GM21367 (cell line): ENCODE results near the gene BASP1.
A peak's percentile ranks its signal among the peaks of the same experiment; 100 is the strongest.

Experiments used
- ATAC-seq: cut with Tn5 transposase; IDR thresholded peaks from one replicate; pipeline ENCODE4 v1.9.1; 2021; ENCODE audit not compliant: unreplicated experiment

BASP1 gene, protein sequence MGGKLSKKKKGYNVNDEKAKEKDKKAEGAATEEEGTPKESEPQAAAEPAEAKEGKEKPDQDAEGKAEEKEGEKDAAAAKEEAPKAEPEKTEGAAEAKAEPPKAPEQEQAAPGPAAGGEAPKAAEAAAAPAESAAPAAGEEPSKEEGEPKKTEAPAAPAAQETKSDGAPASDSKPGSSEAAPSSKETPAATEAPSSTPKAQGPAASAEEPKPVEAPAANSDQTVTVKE

DNA sequence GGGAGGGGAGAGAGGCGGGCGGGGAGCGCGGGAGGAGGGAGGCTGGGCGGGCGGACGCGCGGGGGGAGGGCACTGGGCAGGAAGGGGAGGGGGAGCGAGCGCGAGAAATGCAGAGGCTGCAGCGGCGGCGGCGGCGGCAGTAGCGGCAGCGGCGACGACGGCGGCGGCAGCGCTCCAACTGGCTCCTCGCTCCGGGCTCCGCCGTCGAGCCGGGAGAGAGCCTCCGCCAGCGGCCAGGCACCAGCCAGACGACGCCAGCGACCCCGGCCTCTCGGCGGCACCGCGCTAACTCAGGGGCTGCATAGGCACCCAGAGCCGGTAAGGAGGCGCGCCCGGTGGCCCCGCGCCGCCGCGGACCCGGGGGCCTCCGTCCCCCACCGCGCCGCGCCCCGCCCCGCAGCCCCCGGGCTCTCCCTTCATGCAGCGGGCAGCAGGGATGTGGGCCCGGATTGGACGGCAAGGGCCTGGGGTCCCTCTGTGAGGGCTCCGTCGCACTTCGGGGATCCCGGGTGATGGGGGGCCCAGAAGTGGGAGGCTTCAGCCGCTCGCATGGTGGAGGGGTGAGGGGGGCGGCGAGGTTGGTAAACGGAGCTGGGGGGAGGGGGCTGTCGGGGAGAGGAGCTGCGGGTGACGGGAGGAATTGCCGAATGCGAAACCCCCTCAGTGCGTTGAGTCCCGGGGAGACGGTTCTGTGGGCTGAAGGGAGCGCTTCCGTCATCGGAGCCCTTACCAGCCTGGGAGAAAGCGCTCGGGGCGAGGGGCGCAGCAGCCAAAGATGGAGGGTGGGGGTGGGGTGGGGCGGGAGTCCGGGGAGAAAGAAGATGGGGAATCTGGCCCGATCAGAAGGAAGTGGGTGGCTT lies at the start of gene BASP1:
BASP1 (plus strand) TSS at position 139 of the 860 bp plus-strand sequence. CDS start 57,586 bp downstream, outside the sequence.
- ATAC-seq, result peak; percentile 28

DNA sequence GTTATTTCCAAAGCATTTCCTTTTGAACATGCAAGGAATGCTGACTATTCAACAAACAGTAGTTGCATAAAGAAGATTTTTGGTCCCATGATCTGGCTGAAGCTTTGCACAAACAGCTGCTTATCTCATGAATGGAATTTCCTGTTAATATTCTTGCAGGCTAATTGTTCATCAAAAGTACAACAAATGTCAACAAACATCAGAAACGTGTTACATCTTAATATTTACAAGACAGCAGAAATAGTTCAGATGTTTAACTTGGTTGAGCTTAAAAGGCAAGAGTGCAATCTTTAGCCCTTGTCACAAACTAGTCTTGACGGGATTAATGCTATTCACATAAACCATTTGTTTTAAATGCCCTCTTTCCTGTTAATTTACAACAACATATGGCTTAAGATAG lies 47.9 kb upstream of the BASP1 start:
- ATAC-seq, result no peak

DNA sequence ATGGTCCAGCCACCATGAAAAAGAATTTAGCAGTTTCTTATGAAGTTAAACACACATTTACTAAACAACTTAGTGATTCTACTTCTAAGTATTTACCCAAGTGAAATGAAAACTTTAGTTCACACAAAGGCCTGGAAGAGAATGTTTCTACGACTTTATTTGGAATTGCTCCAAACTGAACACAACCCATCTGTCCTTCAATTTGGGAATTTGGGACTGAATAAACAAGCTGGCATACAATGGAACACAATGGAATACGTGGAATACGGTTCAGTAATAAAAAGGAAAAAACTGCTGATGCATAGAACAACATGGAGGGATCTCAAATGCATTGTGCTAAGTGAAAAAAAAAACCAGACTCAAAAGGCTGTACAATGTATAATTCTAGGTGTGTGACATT lies 44.6 kb upstream of the BASP1 start:
- no peak for ATAC-seq

DNA sequence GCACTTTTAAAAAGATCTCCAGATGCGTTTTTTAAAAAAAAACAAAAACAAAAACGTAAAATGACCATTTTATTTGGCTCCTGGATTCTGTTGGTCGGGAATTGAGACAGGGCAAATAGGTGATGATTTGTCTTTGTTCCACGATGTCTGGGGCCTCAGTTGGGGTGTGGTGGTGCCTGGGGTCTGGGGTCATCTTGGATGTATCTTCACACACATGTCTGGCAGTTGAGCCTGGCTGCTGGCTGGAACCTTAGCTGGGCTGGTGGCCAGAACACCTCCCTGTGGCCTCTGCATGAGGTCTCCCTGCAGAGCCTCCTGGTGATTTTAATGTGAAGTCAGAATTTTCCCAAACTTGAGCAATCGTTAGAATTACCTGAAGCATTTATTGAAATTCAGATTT lies 42.5 kb upstream of the BASP1 start:
- no peak for ATAC-seq

DNA sequence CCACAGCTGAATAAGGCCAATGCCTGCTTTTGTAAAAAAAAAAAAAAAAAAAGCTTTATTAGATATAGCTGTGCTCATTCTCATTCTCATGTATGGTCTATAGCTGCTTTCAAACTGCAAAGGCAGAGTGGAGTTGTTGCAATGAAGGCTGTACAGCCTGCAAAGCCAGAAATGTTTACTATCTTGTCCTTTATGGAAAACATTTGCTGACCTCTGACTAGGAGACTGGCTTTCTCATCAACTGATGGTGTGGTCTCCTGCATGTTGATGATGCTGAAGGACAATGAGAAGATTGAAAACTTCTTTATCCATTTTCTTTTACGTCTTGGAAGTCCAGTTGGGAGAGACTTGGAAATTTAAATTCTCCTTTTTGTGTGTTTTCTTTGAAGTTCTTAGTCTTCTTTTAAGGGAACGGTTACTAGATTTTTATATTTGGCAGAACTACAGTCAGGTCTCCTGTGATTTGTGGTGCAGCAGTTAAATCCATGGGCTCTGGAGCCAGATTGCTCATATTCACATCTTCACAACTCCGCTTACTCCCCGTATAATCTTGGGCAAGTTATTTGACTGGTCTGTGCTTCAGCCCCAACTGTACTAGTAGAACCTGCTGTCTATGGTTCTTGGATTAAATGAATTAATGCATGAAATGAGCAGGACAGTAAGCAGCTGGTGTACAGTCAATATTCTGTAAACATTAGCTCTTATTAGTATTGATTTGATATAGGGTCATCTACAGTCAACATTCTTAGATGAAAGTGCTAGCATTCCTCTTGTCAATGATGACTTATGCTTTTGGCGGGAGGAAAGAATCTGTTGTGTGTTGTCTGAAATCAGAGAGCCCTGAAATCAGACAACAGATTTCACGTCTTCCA lies 39.7 kb upstream of the BASP1 start:
- ATAC-seq, result no peak

DNA sequence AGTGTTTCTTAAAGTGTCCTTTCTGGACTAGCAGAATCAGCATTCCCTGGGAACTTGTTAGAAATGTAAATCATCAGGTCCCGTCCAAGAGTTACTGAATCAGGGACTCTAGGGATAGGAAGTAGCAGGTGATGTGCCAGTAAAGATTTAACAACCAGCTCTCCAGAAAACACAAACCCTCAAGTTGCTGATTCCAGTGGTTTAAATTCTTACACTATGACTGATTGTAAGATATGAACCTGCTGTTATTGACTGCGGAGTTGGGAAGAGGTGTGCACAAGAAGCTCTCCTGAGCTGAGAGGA lies 39.1 kb upstream of the BASP1 start:
- ATAC-seq, result no peak

DNA sequence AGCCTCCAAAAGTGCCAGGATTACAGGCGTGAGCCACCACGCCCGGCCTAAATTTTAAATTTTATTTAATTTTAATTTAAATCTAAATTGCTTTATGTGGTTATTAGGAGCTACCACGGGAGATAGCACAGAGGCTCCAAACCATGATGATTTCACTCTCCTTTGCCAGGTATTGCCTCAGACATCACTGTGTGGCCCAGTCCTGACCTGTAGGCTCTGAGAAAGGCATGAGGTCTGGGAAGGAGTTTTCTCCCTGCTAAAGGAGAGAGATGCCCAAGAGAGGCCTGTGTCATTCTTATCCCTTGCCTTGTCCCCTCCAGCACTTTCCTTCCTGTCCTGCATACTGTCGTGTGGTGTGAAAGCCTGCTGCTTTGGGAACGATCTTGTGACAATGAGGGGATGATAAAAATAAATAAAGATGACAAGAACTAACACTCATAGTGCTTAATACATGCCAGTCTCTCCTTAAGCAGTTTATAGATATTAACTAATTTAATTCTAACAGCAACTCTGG lies 37.0 kb upstream of the BASP1 start:
- no peak for ATAC-seq

DNA sequence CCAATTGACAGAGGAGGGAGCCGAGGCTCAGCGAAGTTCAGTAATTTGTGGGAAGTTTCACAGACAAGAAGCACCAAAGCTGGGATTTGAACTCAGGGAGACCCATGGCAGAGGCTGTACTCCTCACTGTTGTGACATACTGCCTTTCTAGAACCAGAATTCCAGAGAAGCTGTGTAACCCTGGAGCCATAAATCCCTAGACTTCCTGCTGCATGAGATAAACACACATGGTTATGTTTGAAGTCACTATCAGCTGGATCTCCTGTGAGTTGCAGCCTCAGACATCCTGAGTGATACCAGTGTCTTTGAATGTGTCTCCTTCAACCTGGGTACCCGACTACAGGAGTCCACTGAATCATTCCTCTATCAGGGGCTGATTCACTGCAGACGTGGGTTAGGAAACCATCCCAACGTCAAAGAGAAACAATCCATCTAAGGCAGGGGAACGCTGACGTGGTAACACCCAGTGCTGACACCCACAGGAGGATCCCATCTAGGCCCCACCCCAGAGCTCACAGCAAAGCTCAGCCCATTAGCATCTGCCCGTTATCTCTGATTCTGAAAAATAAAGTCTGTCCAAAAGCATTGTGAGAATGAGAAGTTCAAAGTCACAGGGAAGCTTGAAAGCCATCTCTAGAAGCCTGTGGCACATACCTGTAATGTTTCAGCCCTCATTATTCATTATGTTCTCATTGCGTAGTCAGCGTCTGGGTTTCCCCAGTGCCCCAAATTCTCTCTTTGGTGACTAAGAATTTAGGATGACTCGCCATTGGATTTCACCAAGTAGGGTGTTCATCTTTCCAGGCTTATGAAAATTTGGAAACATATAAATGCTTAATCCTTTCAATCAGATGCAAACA lies 36.3 kb upstream of the BASP1 start:
- ATAC-seq, result no peak

DNA sequence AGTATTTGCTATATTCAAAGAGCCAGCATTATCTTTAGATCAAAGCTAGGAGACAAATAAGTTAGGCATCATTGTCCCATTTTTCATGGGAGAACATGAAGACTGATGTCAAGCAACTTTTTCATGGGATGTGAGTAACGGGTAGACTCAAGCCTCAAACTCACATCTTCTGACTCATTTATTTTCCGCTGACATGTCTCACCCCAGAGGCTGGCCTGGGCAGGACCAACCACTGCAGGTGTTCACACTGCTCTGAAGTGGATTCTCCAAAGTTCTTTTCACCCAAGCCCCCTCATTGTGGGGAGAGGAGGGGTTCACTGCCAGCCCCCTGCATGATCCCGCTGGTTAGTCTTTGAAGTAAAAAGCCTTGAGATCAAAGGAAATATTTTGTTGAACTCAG lies 34.9 kb upstream of the BASP1 start:
- no peak for ATAC-seq

DNA sequence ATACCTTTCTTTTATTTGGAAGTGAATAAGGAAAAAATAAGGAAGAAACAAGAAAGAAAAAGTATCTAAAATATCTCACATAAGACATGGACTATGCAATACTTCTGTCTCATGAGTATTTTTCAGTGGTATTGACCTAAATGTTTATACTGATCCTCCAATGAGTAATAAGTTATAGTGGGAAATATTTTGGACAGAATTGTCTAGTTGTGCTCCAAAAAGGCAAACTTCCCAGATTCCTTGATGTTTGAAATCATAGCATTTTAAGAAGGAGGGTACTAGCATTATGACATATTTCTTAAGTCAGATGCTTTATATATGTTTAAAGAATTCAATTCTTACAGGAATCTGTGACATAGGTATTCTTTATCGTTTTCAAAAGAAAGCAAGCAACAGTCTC lies 34.5 kb upstream of the BASP1 start:
- ATAC-seq, result no peak

DNA sequence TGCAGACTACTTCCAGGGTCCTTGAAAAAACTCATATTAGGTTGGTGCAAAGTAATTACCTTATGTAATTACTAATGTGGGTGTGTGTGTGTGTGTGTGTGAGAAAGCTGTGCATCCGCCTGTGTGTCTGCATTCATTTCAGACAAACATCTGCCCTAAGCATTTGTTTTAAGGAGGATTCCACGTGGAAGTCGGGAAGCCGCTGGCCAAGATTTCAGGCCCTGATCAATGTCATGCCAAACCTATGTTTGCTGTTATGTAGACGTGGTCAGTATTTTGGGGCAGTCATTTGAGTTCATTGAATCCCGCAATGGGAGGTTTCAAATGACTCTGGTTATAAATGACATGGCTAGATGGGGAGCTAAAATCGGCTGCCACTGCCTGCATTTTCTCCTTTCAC lies 33.6 kb upstream of the BASP1 start:
- no peak for ATAC-seq

DNA sequence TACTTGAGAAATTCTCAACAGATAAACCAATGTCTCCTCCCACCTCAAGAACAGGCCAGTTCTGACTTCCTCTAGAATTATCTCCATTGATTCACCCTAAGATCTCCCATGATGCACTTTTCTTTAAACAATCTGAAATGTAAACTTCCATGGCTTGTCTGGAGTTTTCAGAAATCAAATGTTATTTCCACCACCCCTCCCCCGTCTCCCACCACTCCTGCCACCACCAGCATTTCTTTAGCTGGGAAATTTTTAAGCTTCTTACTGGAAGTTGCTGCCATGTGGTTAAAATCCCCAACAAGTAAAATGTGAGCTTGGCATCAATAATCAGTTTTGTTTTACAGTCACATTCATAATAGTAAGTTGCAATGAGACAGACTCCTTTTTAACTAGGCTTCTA lies 32.8 kb upstream of the BASP1 start:
- no peak for ATAC-seq

DNA sequence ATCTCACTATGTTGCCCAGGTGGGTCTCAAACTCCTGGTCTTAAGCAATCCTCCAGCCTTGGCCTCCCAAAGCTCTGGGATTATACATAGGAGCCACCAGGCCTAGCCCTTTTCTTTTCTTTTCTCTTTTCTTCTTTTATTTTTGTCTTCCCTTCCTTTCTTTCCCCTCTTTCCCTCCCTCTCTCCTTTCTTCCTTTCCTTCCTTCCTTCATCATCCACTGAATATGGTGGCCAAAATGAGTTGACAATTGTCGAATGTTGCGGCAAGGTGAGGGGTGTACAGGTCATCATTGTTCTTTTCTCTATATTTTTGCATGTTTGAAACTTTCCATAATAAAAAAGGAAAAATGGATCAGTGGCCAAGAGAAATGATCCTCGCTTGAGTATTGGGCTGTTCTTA lies 32.1 kb upstream of the BASP1 start:
- no peak for ATAC-seq

DNA sequence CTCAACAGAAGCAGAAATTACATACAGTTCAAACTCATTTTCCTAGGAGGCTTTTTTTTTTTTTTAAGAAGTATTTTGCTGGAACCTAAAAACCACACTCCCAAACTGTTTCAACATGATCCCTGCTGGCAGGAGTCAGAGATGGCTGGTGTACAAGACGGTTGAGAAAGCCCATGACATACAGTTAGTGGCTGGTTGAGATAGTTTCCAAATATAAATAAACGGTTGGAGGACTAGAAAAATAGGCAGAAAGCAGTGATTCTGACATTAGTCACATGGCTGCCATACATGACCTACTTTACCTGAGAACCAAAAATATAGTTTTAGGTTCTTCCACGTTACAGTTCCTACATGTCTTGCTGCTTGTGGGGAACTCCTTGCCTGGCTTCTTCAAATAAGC lies 31.7 kb upstream of the BASP1 start:
- ATAC-seq, result no peak

DNA sequence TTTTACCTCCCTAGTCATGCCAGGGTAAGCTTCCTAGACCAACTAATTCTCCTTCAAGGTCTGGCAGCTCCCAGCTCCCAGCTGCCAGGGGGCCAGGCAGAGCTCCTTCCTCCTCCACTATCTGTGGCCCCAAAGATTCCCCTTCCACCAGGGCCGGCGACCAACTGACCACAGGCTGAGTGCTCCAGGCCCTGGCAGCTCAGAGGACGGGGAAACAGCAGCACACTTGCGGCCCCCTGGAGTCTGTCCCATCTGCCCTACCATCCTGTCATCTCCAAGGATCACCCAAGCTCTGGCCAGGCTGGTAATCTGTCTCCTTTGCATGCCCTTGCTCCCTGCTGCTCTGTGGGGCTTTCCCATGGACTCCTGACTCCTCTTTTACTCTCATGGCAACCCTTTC lies 31.2 kb upstream of the BASP1 start:
- ATAC-seq, result no peak

DNA sequence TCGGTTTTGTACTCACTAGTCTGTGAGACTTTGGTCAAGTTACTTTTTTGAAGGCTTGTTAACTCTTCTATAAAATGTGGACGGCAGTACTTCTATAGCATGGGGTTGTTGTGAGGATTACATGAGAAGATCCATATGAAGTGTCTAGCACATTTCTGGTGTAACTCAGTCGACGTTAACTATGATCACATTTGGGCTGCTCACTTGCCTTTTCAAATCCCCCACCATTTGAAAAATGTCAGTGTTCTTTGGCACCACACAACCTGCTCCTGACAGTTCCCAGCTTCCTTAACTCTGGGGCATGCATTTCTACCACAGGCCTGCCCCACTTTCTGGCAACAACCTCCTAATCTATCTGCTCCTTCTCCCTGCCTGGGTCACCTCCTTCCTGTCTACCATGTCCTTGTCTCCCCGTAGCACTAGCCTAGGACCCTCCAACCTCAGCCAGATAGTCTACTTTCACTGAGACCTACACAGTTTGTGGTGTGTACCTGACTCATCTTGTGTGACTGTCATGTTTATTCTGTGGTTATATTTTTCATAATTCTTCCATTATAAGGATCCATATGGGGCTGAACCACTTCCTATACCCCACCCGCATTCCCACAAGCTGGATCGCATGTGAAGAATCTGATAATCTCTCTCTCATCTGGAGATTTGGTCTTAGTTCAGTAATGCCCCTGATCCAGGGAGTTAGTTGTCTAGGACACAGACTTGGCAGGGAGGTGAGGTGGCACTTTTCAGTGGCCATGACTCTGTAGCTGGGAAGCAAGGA lies 30.2 kb upstream of the BASP1 start:
- ATAC-seq, result no peak

DNA sequence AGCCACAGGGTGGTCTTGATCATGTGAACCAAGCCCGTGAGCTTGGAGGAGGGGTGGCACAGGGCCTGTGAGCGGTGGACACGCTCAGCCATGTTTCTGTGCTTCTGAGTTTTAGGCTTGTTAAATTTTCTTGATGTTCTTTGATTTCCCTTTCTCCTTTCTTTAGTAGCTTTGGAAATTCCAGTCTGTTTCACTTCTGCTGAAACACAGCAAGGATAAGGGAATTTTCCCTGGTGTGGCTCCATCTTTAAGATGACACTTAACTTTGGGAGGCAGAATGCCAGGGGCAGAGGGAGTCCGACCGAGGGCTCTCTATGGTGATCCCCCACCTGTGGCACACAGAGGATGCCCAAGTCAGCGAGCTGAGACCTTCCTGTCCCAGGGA lies 29.7 kb upstream of the BASP1 start:
- ATAC-seq, result no peak

DNA sequence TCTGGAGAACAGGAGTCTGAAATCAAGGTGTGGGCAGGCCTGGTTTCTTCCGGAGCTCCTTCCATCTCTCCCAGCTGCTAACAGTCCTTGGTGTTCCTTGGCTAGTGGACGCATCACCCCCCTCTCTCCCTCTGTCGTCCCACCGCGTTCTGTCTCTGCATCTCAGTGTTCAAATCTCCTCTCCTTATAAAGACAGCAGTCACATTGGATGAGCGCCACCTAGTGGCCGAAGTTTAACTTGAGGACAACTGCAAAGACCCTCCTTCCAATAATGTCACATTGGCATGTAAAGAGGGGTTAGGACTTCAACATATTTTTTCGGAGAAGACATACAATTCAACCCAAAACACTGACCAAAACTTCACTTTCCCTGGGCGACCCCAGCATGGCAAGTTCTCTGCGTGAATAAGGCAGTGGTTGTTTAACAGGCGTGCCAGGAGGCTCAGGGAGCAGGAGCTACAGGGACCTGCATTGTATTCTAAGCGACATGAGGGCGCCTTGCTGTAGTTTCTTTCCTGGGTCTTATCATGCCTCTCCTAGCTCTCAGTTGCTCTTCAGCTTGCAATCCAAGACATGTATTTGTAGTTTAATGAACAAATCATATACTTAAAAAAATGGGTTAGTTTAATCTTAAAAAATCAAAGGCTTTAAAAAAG lies 27.9 kb upstream of the BASP1 start:
- peak; percentile 77 for ATAC-seq

DNA sequence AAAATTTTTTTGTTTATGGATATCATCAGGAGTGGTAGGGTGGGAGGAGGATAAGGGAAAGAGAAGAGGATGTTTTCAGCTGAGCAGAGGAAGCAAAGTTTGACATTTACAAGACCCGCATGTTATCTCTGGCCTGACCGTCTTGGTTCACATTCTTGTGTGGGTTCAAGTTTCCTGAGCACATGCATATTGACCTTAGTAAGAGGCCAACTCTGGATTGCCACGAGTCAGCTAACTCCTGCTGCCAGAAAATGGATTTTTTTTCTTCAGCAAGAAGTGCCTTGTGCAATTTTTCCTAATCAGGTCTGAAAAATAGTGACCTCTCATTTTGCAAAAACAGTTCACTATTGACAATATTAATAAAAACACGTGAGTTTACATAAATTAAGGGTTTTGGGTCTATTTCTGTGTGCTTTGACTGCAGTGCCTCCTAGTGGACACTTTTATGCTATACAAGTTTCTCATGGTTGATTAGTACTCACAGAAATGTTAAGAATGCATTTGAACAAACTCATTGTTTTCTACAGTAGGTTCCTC lies 27.1 kb upstream of the BASP1 start:
- ATAC-seq, result no peak
